Right ventricle myocardium superior (tissue), 1 donor: Measurements from ENCODE around the gene CYTH1. TPM values are rescaled to one million over a fixed set of nuclear protein-coding genes. Genes with fewer than 3 reads are reported as not detected.
A peak's percentile ranks its signal among the peaks of the same experiment; 100 is the strongest.

Source experiments
- ATAC-seq: fragments of 200-7000 bp; cut with Tn5 transposase; one replicate; pipeline ENCODE4 v1.9.1; 2020; ENCODE audit warnings: mild to moderate bottlenecking; ENCODE audit not compliant: poor library complexity
- DNase-seq: peaks from one replicate; pipeline ENCODE4 v3.0.0-alpha.2; 2020
- intact Hi-C: fragments of 100-400 bp; cut with DNase I; formaldehyde crosslinking; loops from one replicate; pipeline ENCODE4 v1.11.2; 2022
- long read RNA-seq: library from polyadenylated mRNA; unstranded; transcript quantifications from one replicate; pipeline ENCODE4 v2.0.0, GENCODE V29; 2021
- total RNA-seq: library from RNA; stranded (reverse); fragmentation: NEBNext Ultra II Directional; extraction: Animal tissue kit (Norgen Biotek cat#: 25700); gene quantifications from one replicate; pipeline ENCODE4 v1.2.1, GENCODE V29; 2021
- donor health status: DM: no; HTN: yes; CAD: no; lungs with severe emphysema.

The CYTH1 gene, protein sequence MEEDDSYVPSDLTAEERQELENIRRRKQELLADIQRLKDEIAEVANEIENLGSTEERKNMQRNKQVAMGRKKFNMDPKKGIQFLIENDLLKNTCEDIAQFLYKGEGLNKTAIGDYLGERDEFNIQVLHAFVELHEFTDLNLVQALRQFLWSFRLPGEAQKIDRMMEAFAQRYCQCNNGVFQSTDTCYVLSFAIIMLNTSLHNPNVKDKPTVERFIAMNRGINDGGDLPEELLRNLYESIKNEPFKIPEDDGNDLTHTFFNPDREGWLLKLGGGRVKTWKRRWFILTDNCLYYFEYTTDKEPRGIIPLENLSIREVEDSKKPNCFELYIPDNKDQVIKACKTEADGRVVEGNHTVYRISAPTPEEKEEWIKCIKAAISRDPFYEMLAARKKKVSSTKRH
- 32.3 TPM for total RNA-seq
- long read RNA-seq, full-length matches to known transcripts, result 35 of 51 reads
- long read RNA-seq, partial matches to known transcripts, result 13 of 51 reads
- long read RNA-seq, other reads (novel, unspliced or antisense), result 3 of 51 reads

DNA sequence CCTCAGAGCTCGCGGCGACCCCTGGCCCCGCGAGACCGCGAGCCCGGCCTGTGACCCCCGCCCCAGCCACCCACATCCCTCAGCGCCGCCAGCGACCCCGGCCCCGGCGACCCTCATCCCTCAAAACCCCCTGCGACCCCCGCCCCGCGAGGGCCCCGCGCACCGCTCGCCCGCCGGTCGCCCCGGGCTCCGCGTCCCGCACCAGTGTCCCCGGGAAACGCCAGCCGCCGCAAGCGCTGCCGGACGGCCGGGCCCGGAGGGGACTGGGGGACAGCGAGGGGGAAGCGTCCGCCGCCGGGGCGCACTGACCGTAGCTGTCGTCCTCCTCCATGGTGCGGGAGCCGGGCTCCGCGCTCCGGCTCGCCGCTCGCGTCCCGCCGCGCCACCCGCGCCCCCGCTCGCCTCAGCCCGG lies at the start of gene CYTH1:
Gene CYTH1, minus strand, starts transcription at position 381 of the 412 bp plus-strand sequence. Its CDS starts 50 bp downstream, at position 331.
- ATAC-seq, result no peak
- intact Hi-C loops, result no loop called here
- no peak for DNase-seq

DNA sequence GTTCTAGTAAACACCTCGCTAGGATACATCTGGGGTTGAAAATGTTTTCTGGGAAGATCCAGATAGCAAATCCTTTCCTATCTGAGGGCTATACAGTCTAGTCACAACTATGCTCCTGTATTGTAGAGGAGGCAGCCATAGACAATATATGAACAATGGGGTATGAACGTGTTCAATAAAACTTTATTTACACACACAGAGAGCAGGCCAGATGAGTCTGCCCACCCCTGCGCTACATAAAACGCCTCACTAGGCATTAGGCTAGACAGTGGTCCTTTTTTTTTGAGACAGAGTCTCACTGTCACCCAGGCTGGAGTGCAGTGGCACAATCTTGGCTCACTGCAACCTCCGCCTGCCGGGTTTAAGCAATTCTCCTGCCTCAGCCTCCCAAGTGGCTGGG lies 47.4 kb upstream of the CYTH1 start:
- ATAC-seq (no peak), DNase-seq (no peak)
- intact Hi-C loops, result no loop called here

DNA sequence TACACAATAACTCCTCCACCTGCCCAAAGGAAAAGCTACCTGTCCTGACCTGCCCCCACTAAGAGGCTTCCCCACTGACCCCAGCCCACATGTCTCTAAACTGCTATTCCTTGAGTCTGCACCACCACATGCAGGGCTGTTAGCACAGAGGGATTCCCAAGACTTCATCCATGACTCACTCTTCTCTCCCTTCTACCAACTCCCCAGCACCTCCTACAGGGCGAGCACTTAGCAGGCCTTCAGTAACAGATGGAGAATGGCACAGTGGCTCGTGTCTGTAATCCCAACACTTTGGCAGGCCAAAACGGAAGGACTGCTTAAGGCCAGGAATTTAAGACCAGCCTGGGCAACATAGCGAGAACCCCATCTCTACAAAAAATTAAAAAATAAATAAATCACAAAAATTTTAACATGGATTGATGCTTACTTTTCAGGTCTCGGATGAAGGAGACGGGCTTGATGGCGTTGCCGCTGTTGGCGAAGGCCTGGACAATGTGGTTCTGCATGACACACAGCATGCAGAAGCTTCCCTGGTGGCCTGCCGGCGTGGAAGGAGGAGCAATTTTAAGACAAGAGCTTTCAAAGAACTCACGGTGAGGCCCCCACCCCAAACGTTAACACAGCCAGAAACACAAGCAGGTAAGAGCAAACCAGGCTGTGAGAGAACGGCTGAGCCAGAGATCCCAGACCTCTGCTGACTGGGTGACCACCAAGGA lies 46.6 kb upstream of the CYTH1 start:
- ATAC-seq, result no peak
- intact Hi-C loops, result no loop called here
- no peak for DNase-seq

DNA sequence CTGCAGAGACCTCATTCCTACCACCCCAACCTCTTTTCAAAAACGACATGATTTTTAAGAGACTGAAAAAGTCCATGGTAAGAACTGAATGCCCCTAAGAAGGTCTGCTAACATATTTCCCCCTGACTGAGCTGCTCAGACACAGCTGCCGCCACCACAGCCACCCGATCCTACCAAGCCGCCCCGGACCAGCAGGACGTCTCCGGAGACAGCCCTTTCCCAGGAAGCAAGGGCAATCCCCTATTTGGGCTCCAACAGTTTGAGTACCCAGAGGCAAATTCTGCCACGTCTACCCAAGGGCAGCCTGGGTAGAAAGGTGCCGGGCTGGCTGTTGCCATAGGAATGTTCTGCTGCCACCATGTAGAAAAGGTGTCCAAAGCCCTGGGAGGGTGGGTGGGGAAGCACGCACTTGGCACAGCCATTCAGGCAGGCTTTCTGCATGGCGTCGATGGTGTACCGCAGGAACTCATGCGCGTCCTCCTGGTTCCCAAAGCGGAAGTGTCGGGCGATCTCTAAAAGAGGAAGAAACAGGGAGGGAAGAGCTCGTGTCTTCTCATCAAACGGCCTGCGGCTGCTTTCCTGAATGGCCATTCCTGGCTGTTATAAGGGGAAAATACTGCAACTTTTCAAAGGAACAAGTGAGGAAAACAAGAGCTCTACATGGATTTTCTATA lies 44.9 kb upstream of the CYTH1 start:
- intact Hi-C loops, result no loop called here
- ATAC-seq (peak; percentile 46), DNase-seq (peak; percentile 69)

DNA sequence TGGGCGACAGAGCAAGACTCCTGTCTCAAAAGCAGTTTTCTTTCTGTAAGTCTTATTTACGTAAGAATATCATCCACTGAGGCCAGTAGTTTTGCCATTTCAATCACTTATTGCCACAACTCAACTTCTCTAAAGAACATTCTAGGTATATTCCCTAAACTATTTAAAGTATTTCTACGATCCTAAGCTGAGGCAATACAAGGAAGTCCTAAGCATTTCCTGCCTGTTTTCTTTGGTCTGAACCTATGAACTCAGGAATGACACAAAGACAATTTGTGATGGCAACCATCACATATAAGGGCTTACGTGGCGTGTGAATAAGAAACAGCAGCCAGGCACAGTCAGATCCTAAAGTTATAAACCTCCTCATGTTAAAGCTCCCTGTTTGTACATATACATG lies 44.3 kb upstream of the CYTH1 start:
- DNase-seq (no peak), ATAC-seq (no peak)
- intact Hi-C loops, result no loop called here

DNA sequence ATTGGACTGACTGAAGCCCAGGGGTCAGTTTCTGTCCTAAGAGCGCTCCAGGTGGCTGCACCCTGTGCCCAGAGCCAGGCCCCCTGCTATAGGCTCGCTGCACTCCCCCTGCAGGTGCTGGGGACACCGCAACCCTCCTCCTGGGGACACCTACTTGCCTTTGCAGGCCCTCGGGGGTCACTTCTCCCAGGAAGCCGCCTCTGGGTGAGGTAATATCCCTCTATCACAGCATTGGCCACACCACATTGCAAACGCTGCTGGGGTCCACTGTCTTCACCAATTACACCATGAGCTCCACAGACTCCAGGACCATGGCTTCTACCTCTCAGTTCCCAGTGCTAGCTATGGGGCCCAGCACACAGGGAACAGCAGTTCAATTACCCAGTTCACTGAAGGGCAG lies 43.6 kb upstream of the CYTH1 start:
- DNase-seq, result no peak
- intact Hi-C loops, result no loop called here
- no peak for ATAC-seq

DNA sequence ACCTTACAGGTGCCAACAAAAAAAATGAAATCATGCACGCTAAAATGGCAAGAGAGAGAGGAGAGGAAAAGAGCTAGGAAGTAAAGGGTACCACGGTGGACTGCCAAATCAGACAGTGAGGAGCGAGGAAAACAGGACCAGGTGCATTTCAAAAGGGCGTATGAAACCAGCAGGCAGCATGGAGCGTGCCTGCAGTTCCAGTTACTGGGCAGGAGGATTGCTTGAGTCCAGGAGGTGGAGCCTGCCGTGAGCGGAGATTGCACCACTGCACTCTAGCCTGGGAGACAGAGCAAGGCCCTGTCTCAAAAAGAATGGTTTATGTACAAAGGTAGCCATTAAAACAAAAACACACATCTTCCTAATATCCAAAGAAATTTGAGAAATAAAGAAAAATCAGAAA lies 42.2 kb upstream of the CYTH1 start:
- ATAC-seq (no peak), DNase-seq (no peak)
- intact Hi-C loops, result no loop called here

DNA sequence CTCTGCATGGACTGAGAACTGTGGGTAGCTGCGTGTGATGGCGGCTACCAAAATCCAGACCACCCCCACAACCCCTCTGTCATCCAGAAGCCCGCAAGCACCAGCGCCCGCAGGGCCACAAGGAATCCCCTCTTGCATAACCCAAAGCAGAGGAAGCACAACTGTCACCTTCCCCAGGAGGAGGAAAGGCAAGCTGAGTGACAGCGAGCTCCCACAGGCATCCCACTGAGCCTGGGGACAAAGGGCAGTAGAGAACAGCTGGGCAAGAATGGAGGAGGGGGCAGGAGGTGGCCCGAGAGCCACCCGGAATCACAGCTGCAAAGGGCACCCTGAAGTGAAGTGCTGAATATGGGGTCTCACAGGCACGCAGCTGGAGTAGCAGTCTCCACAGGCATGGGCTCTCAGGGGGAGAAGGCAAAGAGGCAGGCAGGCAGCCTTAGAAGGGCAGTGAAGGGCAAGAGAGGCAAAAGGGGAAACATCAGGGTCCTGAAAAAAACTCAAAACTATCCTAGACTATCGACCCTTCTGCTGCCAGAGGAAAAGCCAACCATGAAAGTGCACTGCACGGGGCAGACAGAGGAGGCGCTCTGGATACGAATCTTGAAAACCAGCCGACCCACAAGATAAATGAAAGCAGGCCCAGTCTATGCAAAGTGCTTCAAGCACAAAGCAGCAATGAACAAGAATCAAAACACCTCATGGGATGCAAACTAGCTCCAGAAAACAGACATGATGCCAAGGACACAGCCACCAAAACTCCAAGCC lies 41.4 kb upstream of the CYTH1 start:
- intact Hi-C loops, result no loop called here
- ATAC-seq (no peak), DNase-seq (no peak)

DNA sequence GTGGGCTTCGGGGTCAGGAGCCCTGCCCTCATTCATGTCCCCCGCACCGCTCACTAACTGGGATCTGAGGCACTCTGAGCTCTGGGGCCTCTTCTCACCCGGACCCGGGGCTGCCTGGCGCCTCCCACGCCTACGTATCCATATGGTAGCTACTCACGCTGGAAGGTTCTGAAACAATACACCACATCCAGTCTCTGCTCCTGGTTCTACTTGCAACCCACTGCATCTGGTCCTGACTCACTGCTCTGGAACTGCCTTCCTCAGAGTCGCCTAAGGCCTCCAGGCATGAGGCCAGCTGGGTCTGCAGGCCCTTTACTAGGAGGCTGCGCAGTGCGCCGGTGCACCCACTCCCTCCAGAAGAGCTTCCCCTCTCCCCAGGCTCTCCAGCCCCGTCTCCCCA lies 40.5 kb upstream of the CYTH1 start:
- DNase-seq, result no peak
- intact Hi-C loops, result no loop called here
- no peak for ATAC-seq

DNA sequence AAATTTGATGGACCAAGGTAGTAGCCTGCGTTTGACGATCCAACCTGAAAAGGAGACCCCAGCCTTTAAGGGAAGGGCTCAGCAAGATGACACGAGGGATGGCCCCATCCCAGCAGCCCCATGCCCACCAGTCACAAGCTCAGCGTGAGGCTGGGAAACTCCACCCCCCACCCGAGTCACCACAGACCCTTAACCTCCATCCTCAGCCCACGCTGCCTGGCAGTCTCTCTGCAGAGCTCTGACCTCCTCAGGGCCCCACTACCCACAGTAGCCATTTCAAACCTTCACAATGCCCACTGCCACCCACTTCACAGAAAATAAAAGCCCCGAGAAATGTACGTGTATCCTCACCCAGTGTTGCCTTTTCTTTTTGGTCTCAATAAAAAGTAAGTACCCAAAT lies 39.9 kb upstream of the CYTH1 start:
- ATAC-seq (no peak), DNase-seq (no peak)
- intact Hi-C loops, result no loop called here

DNA sequence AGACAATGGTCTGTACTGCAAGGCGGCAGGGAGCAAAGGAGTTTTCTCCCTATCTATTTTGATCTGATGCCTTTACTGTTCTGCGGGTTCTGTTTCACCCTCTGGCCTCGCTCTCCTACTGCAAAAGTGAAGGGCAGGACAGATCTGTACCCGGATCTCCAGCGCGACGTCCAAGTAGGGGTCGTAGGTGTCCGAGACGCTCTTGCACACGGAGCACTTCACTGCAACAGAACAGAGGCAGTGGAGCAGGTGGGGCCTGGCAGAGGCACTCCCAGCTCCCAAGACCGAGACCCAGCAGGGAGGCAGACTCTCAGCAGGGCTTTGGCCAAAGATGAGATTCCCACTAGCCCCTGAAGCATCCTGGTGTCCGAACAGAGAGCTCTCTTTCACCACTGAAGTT lies 38.8 kb upstream of the CYTH1 start:
- ATAC-seq, result no peak
- DNase-seq, result peak; percentile 16
- intact Hi-C loops, result no loop called here

DNA sequence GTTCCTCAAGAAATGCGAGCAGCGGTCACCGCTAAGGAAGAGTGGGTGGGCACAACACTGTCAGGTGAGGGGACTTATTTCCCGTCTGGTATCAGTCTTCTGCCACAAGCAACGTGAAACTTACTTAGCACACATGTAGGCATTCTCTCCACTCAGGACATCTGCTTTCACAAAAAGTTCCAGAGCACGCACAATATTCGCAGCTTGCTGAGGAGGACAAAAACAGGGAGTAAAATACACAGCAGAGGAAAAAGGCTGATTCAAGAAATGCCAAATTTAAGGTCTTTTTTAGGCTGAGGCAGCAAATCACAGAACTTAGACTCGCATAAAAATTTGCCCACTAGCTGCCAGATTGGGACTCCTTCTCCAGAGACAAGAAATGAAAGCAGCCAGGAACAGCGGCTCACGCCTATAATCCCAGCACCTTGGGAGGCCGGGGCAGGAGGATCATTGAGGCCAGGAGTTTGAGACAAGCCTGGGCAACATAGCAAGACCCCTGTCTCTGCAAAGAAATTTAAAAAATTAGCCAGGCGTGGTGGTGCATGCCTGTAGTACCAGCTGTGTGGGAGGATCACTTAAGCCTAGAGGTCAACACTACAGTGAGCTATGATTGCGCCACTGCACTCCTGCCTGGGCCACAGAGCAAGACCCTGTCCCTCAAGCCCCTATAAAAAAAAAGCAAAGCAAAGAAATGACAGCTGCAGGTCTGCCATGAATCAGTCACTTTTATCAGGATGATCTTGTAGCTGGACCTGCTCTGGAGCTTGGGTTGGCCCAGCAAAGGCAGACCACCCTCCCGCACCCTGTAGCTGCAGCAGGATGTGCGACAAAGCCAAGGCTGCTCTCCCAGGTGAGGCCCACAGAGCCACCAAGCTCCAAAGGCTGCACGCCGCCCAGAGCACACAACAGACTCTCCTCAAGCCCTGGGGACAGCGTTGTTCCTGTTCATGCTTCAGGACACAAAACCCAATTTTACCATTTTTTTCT lies 38.0 kb upstream of the CYTH1 start:
- peak; percentile 26 for DNase-seq
- intact Hi-C loops, result no loop called here
- ATAC-seq, result peak; percentile 53

DNA sequence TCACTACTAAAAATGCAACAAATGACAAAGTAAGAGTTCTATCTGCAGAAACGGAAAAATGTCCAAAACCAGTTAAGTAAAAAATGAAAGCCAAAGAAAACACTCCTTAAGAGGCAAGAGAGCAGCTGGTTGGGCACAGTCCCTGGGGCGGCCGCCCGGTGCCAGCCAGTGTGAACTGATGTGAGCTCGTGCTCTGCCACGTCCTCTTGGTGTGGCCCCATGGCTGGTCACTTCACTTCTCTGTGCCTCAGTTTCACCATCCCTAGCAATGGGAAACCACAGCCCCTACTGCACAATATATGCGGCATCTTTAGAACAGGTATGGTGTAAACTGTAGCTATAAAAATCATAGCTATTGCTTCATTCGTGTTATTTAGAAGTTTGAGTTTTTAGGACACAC lies 37.3 kb upstream of the CYTH1 start:
- intact Hi-C loops, result no loop called here
- ATAC-seq (no peak), DNase-seq (peak; percentile 50)

DNA sequence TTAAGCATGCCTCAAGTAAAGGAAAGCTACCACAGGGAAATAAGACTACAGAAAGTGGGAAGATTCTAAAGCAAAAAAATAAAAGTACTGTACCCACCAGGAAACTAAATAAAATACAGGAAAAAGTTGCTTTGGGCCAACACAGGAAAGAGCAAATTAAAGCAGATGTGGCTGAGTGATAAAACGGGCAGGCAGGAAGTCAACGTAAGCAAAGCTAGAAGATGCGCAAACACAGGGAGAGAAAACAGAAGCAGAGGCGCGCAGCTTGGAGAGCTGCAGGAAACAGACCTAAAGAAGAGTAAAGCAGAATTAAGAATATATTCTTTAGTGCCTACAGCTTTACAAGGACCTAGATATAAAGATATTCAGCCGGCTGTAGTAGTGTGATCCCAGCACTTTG lies 36.9 kb upstream of the CYTH1 start:
- intact Hi-C loops, result no loop called here
- DNase-seq (peak; percentile 49), ATAC-seq (peak; percentile 45)

DNA sequence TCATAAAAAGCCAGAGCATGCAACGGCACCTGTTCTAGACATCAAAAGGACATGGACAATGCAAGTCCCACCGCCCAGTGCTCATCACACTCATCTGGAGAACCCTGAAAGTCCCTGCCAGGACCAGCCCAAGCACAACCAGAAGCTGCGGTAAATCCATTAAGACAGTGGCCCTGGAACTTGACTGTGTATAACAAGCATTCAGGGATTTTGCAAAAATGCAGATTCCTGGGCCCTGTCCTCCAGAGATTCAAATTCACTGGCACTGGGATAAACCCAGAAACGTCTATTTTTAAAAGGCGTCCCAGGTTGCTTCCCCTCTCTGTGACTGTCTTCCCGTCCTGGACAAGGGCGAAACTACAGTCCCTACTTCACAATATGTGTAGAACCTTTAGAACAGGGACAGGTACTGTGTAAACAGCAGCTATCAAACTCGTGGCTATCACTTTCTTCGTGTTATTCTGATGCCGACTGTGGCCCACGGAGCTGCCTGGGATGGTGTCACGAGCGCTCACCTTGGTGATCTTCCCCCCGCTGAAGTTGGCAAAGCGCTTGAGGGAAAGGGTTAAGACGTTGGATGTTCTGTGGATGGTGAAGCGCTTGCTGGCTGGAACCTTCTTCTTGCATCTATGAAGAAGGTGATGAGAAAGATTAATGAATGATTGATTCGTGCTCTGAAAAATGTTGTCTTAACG lies 36.2 kb upstream of the CYTH1 start:
- peak; percentile 22 for DNase-seq
- no peak for ATAC-seq
- intact Hi-C loops, result no loop called here

DNA sequence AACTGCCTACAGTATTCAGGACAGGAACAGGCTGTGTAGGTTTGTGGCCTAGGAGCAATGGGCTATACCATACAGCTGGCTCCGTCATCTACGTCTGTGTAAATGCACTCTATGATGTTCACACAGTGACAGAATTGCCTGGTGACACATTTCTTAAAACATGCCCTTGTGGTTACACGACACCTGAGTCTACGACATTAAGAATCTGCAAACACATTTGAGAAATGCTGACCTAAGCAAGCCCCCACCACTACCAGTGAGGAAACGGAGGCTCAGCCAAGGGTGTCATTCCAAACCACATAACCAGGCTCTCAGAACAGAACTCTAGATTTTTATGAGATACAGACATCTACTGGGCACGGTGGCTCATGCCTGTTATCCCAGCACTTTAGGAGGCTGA lies 35.0 kb upstream of the CYTH1 start:
- DNase-seq, result no peak
- no peak for ATAC-seq
- intact Hi-C loops, result no loop called here

DNA sequence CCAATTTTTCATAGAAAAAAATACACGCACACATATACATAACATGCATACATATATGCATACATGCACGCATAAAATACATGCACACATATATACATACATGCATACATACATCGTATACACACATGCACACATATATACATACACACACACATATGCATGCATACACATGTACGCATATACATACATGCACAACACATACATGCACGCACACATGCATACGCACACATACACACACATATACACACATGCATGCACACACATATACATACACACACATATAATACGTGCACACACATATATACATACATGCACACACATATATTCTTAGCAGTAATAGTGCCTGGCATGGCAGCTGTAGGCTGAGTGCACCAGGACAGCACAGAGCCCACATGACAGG lies 33.6 kb upstream of the CYTH1 start:
- intact Hi-C loops, result no loop called here
- ATAC-seq (no peak), DNase-seq (no peak)
